Skeletal muscle tissue (tissue), 4 donors: ENCODE results near the gene SEZ6. TPM values are rescaled to one million over a fixed set of nuclear protein-coding genes. Genes with fewer than 3 reads are reported as not detected.

Experiments
- H3K27ac ChIP-seq: one replicate; pipeline ENCODE4 v1.7.0; 2013; ENCODE audit warnings: mild to moderate bottlenecking, low read depth, low read length, inconsistent platforms
- H3K27me3 ChIP-seq, 3 donors: one replicate each; pipeline ENCODE4 v1.7.0; 2013; ENCODE audit warnings: low read length in 3 of 3; ENCODE audit not compliant: control insufficient read depth in 3 of 3, insufficient read depth in 3 of 3
- H3K36me3 ChIP-seq, 3 donors: one replicate each; pipeline ENCODE4 v1.7.0; 2013; ENCODE audit warnings: low read length in 3 of 3; ENCODE audit not compliant: control insufficient read depth in 3 of 3, insufficient read depth in 3 of 3
- H3K4me1 ChIP-seq, 3 donors: one replicate each; pipeline ENCODE4 v1.7.0; 2013; ENCODE audit warnings: low read length in 3 of 3, mild to moderate bottlenecking in 3 of 3; ENCODE audit not compliant: control insufficient read depth in 3 of 3, insufficient read depth in 3 of 3
- H3K4me3 ChIP-seq, 3 donors: one replicate each; pipeline ENCODE4 v1.7.0; 2013; ENCODE audit warnings: low read length in 3 of 3
- H3K9ac ChIP-seq, 3 donors: one replicate each; pipeline ENCODE4 v1.7.0; 2013; ENCODE audit warnings: low read length in 3 of 3, mild to moderate bottlenecking in 3 of 3, moderate library complexity in 2 of 3, low read depth in 1 of 3
- H3K9me3 ChIP-seq, 3 donors: one replicate each; pipeline ENCODE4 v1.7.0; 2013; ENCODE audit warnings: low read length in 3 of 3; ENCODE audit not compliant: control insufficient read depth in 3 of 3
- total RNA-seq: library from RNA; depleted of rRNA; stranded (reverse); fragments of >200 nt; gene quantifications from one replicate; pipeline ENCODE4 v1.2.3, GENCODE V29; 2014
- donor health status: Osteomylitis.

The SEZ6 gene
- total RNA-seq, 1 donor from 2014 or later: not detected

DNA sequence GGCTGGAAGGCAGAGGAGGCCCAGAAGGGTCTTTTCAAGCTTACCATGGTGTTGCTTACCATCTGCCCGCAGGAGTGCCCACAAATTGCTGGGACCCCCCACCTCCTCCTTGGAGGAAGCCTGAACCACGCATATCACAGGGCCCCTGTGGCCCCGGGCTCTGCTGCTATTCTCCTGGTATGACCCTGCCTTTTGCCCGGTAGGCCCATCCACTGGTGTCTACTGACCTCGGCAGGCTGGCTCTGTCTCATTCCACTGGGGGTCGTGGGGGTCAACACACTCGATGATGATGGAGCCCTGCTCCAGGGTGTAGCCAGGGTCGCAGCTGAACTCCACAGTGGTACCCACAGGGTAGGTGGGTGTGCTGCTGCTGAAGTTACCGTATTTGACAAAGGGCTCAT lies 46.4 kb downstream of the SEZ6 start:
- Histone ChIP-seq H3K36me3 (no peaks in the 10 kb centered on the region), H3K4me3 (no peak overlapping the region), H3K9me3 (no peaks in the 10 kb centered on the region), H3K27me3 (peaks cover 8 to 30% (median 14%) of the 10 kb centered on the region in 3 donors), H3K9ac (no peak overlapping the region), H3K27ac (no peak overlapping the region), H3K4me1 (no peaks in the 10 kb centered on the region)

DNA sequence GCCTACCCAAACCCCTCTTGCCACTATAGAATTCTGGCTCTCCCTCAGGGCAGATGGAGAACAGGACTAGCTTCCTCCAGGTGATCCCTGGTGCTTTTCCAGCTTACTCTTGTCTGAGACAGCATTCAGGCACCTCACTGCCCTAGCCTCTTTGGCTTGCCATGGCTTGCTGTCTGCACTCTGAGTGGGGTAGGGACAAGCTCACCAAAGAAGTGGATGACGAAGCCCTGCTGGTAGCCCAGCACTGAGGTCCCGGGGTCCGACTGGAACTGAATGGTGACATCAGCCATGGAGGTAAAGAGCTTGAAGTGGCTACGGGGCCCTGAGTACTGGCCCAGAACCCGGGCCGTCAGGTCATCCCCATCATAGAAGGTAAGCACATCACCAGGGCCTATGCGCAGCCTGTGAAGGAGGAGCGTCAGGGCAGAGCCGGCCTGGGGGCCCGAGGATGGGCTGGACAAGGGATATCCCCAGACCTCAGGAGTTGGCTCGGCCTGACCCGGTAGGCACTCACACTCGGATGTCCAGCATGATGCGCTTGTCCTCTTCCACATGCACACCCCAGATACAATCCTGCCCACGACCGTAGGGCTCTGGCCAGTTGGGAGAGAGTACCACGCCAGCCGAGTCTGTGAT lies 46.9 kb downstream of the SEZ6 start:
- H3K4me3 ChIP-seq: no peak overlapping the region
- no peaks in the 10 kb centered on the region for H3K9me3 ChIP-seq
- no peaks in the 10 kb centered on the region for H3K36me3 ChIP-seq
- H3K4me1 ChIP-seq: no peaks in the 10 kb centered on the region
- no peak overlapping the region for H3K27ac ChIP-seq
- H3K27me3 ChIP-seq: peaks cover 8 to 28% (median 14%) of the 10 kb centered on the region in 3 donors
- H3K9ac ChIP-seq: no peak overlapping the region

DNA sequence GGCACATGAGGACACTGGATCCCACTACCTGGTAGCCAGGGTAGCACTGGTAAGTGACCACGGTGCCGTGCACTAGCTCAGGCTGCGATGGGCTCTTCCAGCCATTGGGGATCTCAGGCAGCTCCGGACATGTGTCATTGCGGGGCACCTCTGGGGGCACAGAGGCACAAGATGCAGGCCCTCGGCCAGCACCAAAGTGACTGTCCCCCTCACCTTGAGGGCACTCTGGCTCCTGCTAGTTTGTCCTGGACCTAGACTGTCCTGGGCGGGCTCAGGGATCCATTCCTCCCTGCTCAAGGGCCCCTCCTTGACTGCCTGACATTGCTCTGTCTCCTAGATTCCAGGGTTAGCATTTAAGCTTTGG lies 47.9 kb downstream of the SEZ6 start:
- Histone ChIP-seq H3K9ac (no peak overlapping the region), H3K36me3 (no peaks in the 10 kb centered on the region), H3K9me3 (no peaks in the 10 kb centered on the region), H3K4me3 (no peak overlapping the region), H3K4me1 (peaks cover 4 to 5% (median 4%) of the 10 kb centered on the region in 3 donors), H3K27ac (no peak overlapping the region), H3K27me3 (peaks cover 8 to 18% (median 14%) of the 10 kb centered on the region in 3 donors)

DNA sequence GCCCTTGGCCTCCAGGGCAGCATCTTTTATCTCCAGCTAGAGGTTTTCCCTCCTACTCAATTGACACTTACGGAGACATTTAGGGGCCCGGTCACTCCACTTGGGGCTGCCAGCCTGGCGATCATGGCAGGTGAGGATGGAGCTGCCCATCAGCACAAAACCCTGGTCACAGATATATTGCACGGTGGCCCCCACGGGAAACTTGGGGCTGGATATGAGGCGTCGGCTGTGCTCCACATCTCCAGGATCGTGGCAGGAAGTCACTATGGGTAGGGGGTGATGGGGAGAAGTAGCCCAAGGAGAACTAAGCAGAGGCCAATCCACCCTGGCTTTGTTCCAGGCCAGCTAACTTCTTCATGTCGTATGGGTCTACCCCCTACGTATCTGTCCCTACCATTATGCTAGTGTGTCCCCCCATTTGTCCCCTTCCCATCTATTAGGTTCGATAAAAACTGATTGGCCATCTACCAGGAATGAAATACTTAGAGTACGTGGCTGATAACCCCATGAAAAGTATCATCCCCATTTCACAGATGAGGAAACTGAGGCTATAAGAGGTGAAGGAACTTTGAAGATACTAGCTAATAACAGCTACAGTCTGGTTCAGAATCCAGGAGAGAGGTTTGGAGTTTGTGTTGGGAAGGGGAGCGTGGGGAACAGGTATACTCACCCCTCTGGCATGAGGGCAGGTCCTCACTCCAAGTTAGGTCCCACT lies 48.4 kb downstream of the SEZ6 start:
- Histone ChIP-seq H3K27me3 (peaks cover 8 to 18% (median 14%) of the 10 kb centered on the region in 3 donors), H3K9ac (no peak overlapping the region), H3K4me3 (no peak overlapping the region), H3K36me3 (no peaks in the 10 kb centered on the region), H3K4me1 (peaks cover 9 to 10% (median 10%) of the 10 kb centered on the region in 3 donors), H3K27ac (no peak overlapping the region), H3K9me3 (no peaks in the 10 kb centered on the region)

GRCh38 chr17:28956861-28957260 lies 49.0 kb downstream of the SEZ6 start:
- H3K9me3 ChIP-seq: no peaks in the 10 kb centered on the region
- no peaks in the 10 kb centered on the region for H3K36me3 ChIP-seq
- H3K27me3 ChIP-seq: peaks cover 5 to 15% (median 10%) of the 10 kb centered on the region in 3 donors
- H3K27ac ChIP-seq: no peak overlapping the region
- peaks cover 9 to 12% (median 10%) of the 10 kb centered on the region in 3 donors for H3K4me1 ChIP-seq
- no peak overlapping the region for H3K9ac ChIP-seq
- no peak overlapping the region for H3K4me3 ChIP-seq

DNA sequence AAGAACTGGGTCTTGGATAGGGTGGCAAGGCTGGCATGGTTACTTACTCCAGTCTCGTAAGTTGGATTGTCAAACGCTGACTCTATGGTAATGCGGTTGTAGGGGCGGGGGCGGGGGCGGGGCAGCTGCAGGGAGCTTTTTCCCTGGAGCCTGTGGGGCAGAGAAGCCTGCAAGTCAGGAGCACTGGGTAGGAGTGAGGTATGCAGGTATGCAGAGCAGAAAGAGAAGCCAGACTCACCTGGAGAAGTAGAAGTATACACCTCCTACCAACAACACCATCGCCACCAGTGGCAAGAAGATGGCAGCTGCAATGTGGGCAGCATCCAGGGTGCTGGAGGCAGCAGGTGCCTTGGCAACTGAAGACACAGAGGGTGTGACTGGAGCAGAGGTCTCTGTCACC lies 49.7 kb downstream of the SEZ6 start:
- Histone ChIP-seq H3K27ac (no peak overlapping the region), H3K36me3 (no peaks in the 10 kb centered on the region), H3K27me3 (peaks cover 0 to 8% (median 4%) of the 10 kb centered on the region in 3 donors), H3K4me1 (peaks cover 9 to 12% (median 10%) of the 10 kb centered on the region in 3 donors), H3K9ac (no peak overlapping the region), H3K4me3 (no peak overlapping the region), H3K9me3 (no peaks in the 10 kb centered on the region)

- H3K9me3 ChIP-seq: no peaks in the 10 kb centered on the region
- no peak overlapping the region for H3K27ac ChIP-seq
- H3K4me3 ChIP-seq: no peak overlapping the region
- peaks cover 9 to 13% (median 12%) of the 10 kb centered on the region in 3 donors for H3K4me1 ChIP-seq
- H3K27me3 ChIP-seq: peaks cover 0 to 1% (median 0%) of the 10 kb centered on the region in 3 donors
- no peaks in the 10 kb centered on the region for H3K36me3 ChIP-seq
- H3K9ac ChIP-seq: no peak overlapping the region
These were observed 50.4 kb downstream of the SEZ6 start for GRCh38 chr17:28955408-28955807.

DNA sequence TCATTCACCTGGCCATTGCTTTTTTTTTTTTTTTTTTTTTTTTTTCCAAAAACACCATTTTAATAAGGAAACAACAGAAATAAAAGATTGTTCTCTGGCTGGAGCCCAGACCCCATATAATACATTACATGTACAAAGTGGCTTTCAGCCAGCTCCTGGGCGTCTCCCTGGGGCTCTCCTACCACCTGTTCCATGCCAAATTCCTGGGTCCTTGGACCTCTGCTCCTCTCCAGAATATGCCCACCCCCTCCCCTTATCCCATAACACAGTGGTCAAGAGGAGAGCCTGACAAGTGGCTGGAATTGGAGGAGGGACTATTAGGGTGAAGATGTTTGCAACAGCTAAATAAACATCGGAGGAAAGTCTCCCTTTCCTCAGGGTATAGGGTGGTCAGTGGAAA lies 50.9 kb downstream of the SEZ6 start:
- H3K4me3 ChIP-seq: no peak overlapping the region
- H3K9me3 ChIP-seq: no peaks in the 10 kb centered on the region
- no peak overlapping the region for H3K9ac ChIP-seq
- H3K27ac ChIP-seq: no peak overlapping the region
- peaks cover 9 to 17% (median 12%) of the 10 kb centered on the region in 3 donors for H3K4me1 ChIP-seq
- no peaks in the 10 kb centered on the region for H3K27me3 ChIP-seq
- no peaks in the 10 kb centered on the region for H3K36me3 ChIP-seq

DNA sequence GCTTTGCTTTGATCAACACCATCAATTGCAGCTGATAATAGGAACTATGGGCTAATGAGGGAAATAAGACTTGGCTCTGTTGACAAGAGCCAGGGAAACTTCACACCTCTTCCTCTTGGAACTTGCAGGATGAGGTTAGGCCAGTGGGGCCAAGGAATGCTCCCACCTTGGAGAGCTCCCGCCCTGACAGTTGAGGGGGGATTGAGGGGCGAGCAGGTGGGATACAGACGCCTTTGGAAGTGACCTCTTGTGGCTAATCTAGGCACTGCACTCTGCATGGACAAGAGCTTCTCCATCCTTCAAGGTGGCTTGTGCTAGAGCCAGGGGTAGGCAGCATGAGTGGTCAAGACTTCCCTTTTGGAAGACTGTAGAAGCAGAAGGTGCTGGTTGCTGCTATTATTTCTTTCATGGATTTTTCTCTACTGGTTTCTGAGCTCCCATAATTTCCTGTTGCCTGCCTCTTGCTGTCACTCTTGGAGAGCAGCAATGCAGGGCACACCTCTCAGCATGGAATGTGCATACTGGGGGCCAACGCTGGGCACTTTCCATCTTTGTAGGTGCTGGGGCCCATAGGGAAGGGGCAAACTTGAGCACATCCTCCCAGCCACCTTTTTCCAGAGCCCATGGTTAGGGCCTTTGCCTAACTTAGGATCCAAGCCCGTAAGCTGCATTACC lies 52.3 kb downstream of the SEZ6 start:
- Histone ChIP-seq H3K4me3 (no peak overlapping the region), H3K36me3 (no peaks in the 10 kb centered on the region), H3K9ac (no peak overlapping the region), H3K9me3 (no peaks in the 10 kb centered on the region), H3K27me3 (no peaks in the 10 kb centered on the region), H3K4me1 (peaks cover 12 to 22% (median 16%) of the 10 kb centered on the region in 3 donors), H3K27ac (no peak overlapping the region)
